Spinal cord (tissue), 10 donors: Measurements from ENCODE around the gene TPSB2. TPM values are rescaled to one million over a fixed set of nuclear protein-coding genes. Genes with fewer than 3 reads are reported as not detected.
"Not testable (repeated sequence)": the region's sequence is repeated elsewhere in the genome, so short reads cannot be mapped to it uniquely, and the experiment has no call there.

Experiments used
- DNase-seq, 6 donors: peaks; one replicate each; pipeline versions ENCODE4 v3.0.0 to v3.0.0-alpha.2; 2013 to 2015; ENCODE audit warnings: low spot score in 6 of 6, low read depth in 4 of 6
- H3K27ac ChIP-seq: one replicate; pipeline ENCODE4 v1.5.1; 2013; ENCODE audit warnings: low read depth, low read length, control low read depth
- H3K27me3 ChIP-seq: one replicate; pipeline ENCODE4 v1.6.1; 2013; ENCODE audit warnings: low read length; ENCODE audit not compliant: control insufficient read depth, insufficient read depth
- H3K36me3 ChIP-seq: one replicate; pipeline ENCODE4 v1.6.1; 2013; ENCODE audit warnings: low read length; ENCODE audit not compliant: control insufficient read depth, insufficient read depth
- H3K4me1 ChIP-seq: one replicate; pipeline ENCODE4 v1.6.1; 2013; ENCODE audit warnings: low read length; ENCODE audit not compliant: control insufficient read depth, insufficient read depth
- H3K4me3 ChIP-seq: one replicate; pipeline ENCODE4 v1.5.1; 2013; ENCODE audit warnings: low read depth, low read length, control low read depth
- H3K9me3 ChIP-seq: one replicate; pipeline ENCODE4 v1.6.1; 2013; ENCODE audit warnings: low read length; ENCODE audit not compliant: control insufficient read depth, insufficient read depth
- WGBS: methylation state at CpG from one replicate; pipeline ENCODE4 v1.1.5; 2013; ENCODE audit warnings: missing lambda C conversion rate; ENCODE audit not compliant: insufficient coverage; 5-methylcytosine and 5-hydroxymethylcytosine counted together
- polyA plus RNA-seq, 2 donors: library from polyadenylated mRNA; unstranded; fragments of 120-200 nt; gene quantifications; one replicate each; pipeline ENCODE4 v1.2.1, GENCODE V29; 2013; ENCODE audit not compliant: insufficient read length in 2 of 2
- total RNA-seq, 2 donors: library from RNA; depleted of rRNA in 1 of 2; stranded (reverse); fragments of 120-200 nt in 1 of 2; fragments of >200 nt in 1 of 2; gene quantifications; one replicate each; pipeline versions ENCODE4 v1.2.3 to v1.2.4, GENCODE V29; 2013 to 2014
- donor health status: healthy.

The TPSB2 gene
- total and polyA plus RNA-seq, 4 donors, result 0.61 to 1.5 TPM; not detected in 2

GRCh38 chr16:1229476-1229875 lies 508 bp downstream of the TPSB2 start:
- not testable (repeated sequence) for H3K27ac ChIP-seq, DNase-seq, H3K9me3 ChIP-seq, H3K36me3 ChIP-seq, H3K4me1 ChIP-seq, H3K4me3 ChIP-seq, H3K27me3 ChIP-seq
- WGBS, result no CpG with 5 or more reads among the region's 13 CpGs

- H3K9me3 ChIP-seq, H3K4me1 ChIP-seq, H3K27me3 ChIP-seq, H3K4me3 ChIP-seq, DNase-seq, H3K27ac ChIP-seq: not testable (repeated sequence)
- peaks cover 15% of the 10 kb centered on the region for H3K36me3 ChIP-seq
- WGBS, result 70% methylated on average over 4 of the region's 7 CpGs
Measured at GRCh38 chr16:1228227-1228626, 1.8 kb downstream of the TPSB2 start.

- not testable (repeated sequence) for H3K9me3 ChIP-seq, H3K27me3 ChIP-seq, H3K4me3 ChIP-seq, DNase-seq, H3K27ac ChIP-seq, H3K4me1 ChIP-seq
- 37% methylated on average over 11 of the region's 14 CpGs for WGBS
- H3K36me3 ChIP-seq, result peaks cover 31% of the 10 kb centered on the region
Measured at GRCh38 chr16:1226692-1227091, 3.3 kb downstream of the TPSB2 start.

GRCh38 chr16:1225728-1226311 lies 4.2 kb downstream of the TPSB2 start:
- not testable (repeated sequence) for DNase-seq, H3K9me3 ChIP-seq, H3K4me3 ChIP-seq, H3K4me1 ChIP-seq, H3K27ac ChIP-seq, H3K27me3 ChIP-seq
- peaks cover 39% of the 10 kb centered on the region for H3K36me3 ChIP-seq
- 65% methylated on average over 19 of the region's 24 CpGs for WGBS

DNA sequence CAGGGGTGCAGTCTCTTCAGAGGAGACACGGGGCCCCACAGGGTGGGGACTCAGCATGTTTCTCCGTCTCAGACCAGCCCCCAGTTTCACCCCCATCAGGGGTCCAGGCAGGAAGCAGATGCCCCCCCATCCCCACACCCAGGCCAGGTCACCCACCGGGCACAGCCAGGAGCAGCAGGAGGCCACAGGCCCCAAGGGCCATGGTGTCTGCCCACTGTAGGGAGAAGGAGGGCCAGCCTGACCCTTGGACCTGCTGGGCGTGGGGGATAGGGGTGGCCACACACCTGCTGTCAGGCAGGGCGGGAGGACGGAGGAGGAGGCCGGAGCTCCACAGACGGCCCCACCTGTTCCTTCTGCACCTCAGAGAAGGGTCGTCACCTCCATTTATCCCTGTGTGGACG lies 4.9 kb downstream of the TPSB2 start, which contains the start of gene TPSG1:
TSS of gene TPSG1 (minus strand) at position 218 of the 401 bp plus-strand sequence. CDS start at position 202, 16 bp downstream.
- no peak within 1 kb of the TSS for H3K27ac ChIP-seq
- no peaks in the 10 kb centered on the region for H3K27me3 ChIP-seq
- peaks cover 47% of the 10 kb centered on the region for H3K36me3 ChIP-seq
- 76% methylated on average over 6 of the region's 10 CpGs for WGBS
- H3K4me1 ChIP-seq, result peaks cover 3% of the 10 kb centered on the region
- DNase-seq, result no peak
- H3K9me3 ChIP-seq, result no peaks in the 10 kb centered on the region
- H3K4me3 ChIP-seq, result no peak within 1 kb of the TSS

DNA sequence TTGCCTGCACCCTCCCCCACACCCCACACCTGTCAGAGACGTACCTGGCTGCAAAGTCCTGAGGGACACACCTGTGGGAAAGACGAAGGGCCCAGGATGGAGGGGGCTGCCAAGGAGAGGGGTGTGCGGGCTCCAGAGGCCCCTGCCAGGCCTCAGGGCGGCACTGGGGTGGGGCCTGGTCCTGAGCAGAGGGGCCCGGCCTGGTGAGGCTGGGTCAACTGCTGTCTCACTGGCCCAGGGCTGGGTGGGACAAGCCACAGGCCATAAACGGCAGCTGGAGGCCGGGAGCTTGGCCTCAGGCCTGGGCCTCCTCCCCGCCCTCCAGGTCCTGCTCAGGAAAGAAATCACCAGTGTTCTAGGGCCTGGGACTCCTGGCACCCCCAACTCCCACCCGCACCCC lies 5.4 kb downstream of the TPSB2 start:
- Histone ChIP-seq H3K4me1 (peaks cover 3% of the 10 kb centered on the region), H3K9me3 (no peaks in the 10 kb centered on the region), H3K27ac (no peak overlapping the region), H3K36me3 (peaks cover 52% of the 10 kb centered on the region), H3K4me3 (no peak overlapping the region), H3K27me3 (no peaks in the 10 kb centered on the region)
- DNase-seq, result no peak
- WGBS, result 77% methylated on average over 8 of the region's 9 CpGs

- Histone ChIP-seq H3K27me3 (no peaks in the 10 kb centered on the region), H3K36me3 (peaks cover 62% of the 10 kb centered on the region), H3K4me1 (peaks cover 3% of the 10 kb centered on the region), H3K27ac (no peak overlapping the region), H3K9me3 (no peaks in the 10 kb centered on the region), H3K4me3 (no peak overlapping the region)
- DNase-seq, result no peak
- 85% methylated on average over 29 of the region's 38 CpGs for WGBS
Measured at GRCh38 chr16:1223355-1224214, 6.4 kb downstream of the TPSB2 start.

- Histone ChIP-seq H3K4me3 (no peak overlapping the region), H3K27me3 (no peaks in the 10 kb centered on the region), H3K36me3 (peaks cover 70% of the 10 kb centered on the region), H3K9me3 (no peaks in the 10 kb centered on the region), H3K4me1 (peaks cover 3% of the 10 kb centered on the region), H3K27ac (no peak overlapping the region)
- DNase-seq, result no peak
- WGBS, result 85% methylated on average over 22 of the region's 25 CpGs
Measured at GRCh38 chr16:1222553-1223354, 7.2 kb downstream of the TPSB2 start.

- WGBS, result 87% methylated on average over 31 of the region's 40 CpGs
- Histone ChIP-seq H3K27ac (no peak overlapping the region), H3K9me3 (no peaks in the 10 kb centered on the region), H3K4me1 (no peaks in the 10 kb centered on the region), H3K36me3 (peaks cover 79% of the 10 kb centered on the region), H3K27me3 (no peaks in the 10 kb centered on the region), H3K4me3 (no peak overlapping the region)
- DNase-seq, result no peak
Measured at GRCh38 chr16:1221628-1222552, 8.1 kb downstream of the TPSB2 start.
